GM19023 (cell line): ENCODE data around the gene YPEL2.

Source experiments
- ATAC-seq: cut with Tn5 transposase; IDR thresholded peaks from one replicate; pipeline ENCODE4 v1.9.1; 2021; ENCODE audit warnings: mild to moderate bottlenecking, moderate library complexity; ENCODE audit not compliant: unreplicated experiment

Gene YPEL2

DNA sequence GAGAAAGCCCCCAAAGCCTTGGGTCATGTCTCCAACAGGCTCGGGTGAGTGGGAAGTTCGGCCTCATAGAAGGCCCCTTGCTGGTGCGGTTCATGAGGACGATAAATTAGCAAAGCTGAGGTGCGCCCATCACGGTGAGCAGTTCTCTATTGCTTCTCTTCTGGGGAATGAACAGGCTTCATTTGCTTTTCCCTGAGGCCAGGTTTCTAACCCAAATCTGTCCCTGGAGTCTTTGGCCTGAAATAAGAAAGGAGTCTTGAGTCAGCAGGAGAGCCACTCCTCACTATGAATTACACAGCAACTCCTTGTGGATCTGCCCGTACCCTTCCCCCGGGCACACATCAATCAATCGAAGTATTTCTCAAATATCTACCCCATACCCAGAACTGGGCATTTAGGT, 94.6 kb downstream of the YPEL2 start:
- no peak for ATAC-seq

DNA sequence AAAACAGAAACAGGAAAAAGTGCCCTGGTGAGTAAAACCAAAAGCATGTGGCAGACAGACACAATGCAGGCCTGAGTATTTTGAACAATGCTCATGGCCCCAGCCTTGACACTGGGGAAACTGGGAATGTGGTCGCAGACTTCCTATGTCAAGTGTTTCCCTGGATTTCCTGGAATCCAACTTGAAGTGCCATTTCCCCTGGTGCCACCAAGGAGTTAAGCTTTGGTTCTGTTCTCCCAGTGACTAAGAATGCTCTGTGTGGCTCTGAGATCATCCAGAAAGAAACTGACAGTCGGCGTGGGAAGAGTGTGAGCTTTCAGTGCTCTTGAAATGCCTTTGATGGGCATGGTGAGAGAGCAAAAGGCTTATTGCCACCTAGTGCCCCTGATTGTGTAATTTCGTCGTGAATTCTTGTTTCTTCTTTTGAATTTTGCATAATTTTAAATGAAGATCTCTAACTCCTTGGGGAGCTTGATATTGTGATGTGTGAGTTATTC, 96.0 kb downstream of the YPEL2 start:
- no peak for ATAC-seq

DNA sequence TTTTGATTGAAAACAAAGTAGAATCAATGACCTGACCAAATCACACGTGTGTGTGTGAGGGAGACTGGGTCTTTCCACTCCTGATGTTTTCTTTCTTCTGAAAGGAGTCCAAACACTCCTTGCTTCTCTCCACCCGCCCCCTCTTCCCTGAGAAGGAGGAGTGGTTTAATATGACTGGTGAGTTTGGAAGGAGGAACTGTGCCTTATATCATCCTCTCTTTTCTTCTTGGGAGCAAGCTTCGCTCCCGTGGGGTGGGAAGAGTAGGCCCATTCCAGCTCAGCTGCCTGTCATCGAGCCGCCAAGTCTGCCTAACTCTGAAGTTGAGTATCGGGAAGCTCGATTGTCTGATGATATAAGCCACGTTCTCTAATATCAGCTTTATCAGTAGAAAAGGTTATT, 96.5 kb downstream of the YPEL2 start:
- ATAC-seq = no peak

DNA sequence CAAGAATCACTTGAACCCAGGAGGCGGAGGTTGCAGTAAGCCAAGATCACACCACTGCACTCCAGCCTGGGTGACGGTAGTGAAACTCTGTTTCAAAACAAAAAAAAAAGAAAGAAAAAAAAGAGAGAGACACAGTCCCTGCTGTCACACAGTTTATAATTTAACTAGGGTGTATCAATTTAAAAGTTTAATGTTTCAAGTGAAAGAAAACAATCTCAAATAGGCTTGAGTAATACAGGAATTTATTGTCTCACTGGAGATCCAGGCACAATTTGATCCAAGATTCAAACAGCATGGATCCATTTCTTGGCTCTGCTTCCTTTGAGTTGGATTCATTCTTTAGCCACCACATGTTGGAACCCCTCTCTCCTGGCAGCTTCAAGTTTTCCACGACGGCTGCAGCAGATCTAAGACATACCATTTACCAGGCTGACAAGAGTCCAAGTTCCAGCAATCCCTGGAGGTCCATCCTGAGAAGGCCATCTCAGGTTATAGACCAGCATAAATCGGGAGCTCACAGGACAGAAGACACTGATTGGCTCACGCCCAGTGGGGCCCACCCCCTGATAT, 97.5 kb downstream of the YPEL2 start:
- ATAC-seq = no peak

DNA sequence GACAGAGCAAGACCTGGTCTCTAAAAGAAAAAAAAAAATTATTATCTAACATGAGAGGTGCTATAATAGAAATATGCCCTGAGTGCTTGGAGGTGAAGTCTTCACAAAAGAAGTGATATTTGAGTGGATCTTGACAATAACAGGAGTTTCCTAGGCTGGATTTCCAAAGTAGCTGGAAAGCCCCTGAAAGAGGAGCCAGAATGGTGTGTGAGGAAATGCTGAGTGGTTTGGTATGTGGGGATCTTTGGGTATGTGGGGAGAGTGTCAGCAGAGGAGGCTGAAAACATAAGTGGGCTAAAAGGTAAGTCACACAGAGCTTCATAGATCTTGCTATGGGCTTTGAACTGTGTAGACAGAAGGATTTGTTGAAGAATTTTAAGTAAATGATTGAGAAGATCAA, 100.1 kb downstream of the YPEL2 start:
- ATAC-seq = no peak

DNA sequence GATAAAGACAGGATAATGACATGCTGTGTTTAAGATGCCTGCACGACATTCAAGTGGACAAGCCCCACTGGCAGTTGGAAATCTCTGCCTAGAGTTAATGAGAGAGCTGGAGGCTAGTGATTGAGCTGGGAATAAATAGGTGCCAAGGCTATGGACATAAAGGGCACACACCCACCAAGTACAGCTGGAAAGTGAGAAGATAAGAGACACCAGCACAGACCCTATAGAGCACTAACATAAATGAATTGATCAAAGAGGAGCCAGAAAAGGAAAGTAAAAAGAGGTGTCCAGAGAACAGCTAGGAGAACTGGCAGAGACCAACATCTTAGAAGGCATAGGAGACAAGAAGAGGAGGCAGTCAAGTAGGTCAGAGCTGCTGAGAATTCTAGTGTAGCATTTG, 101.2 kb downstream of the YPEL2 start:
- no peak for ATAC-seq

DNA sequence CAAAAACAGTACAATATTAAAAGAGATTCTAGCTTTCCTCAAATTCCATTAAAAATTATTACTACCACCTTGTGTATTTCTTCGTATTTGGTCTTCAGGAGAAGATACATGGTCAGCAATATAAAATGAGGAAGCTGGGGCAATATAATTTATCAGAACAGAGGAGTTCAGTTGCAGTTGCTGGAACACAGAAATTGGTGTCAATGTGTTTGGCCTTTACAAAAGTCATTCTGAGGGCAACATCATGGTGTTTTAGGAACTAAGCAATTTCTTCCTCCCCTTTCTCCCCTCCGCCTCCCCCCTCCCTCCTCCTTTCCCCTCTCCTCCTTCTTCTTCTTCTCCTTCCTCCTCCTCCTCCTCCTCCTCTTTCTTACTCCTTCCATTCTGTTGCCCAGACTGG, 102.1 kb downstream of the YPEL2 start:
- ATAC-seq = no peak

DNA sequence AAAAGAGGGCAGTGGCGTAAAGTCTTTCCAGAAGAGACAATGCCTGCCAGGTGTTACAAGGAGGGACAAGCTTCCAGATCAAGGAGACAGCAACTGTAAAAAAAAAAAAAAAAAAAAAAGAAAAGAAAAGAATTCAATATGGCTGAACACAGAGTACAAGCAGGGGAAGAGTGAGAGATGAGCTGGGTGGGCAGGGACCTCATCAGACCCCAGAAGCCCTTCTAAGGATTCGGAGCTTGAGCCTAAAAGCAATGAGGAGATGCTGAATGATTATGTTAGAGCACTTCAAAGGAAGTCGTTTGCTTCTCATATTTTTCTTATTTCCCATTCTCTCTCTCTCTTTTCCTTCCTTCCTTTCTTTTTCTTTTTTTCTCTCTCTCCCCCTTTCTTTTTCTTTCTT, 103.0 kb downstream of the YPEL2 start:
- ATAC-seq = no peak

DNA sequence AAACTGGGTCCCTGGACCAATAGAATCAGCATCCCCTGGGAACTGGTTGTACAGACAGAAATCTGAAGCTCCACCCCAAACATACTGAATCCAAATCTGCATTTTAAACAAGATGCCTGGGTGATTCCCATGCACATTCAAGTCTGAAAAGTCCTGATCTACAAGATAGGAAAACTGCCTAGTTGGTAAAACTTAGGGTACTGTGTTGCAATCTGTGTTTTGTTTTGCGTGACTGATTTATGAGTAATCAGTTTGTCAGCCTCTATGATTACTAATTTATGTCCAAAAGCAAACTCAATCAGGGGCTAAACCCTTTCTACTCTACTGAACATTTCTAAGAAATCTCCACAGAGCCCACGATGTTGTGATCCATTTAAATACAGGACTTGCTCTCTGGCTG, 103.8 kb downstream of the YPEL2 start:
- no peak for ATAC-seq

DNA sequence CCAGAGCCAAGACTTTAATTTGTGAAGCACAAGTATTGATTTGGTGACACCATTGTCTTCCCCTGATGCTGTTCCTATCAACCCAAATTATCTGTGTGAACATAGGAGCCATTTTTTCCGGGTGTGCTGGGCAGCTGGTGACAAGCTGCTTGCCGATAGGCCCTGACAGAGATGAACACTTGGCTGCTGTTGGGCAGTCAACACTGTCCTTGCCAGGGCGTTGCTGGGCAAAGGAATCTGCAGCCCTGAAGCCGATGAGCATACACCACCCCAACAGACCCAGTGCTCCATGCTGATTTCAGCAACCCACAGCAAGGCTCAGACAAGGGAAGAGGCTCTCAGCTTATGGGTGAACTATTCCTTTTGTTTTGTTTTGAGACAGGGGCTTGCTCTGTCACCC, 105.4 kb downstream of the YPEL2 start:
- no peak for ATAC-seq

DNA sequence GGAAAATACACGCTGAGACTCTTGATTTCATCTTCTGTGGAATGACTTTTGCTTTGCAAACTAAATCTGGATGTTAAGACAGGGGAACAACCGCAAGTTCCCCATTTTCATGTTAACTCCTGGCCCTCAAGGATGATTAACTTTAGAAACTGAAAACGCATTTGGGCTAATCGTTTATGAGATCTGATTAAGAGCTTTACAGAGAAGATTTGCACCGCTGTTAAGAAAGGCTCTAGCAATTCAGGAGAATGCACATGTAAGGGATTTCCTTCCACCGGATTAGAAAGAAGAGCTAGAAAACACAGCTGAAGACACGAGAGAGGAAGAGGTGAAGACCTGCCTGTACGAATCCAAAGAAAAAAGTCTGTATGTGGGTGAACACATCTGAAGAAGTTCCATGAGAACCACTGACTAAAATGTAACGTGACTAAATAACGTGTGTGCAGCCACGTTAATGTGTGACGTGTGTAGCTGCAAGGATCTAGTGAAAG, 106.4 kb downstream of the YPEL2 start:
- no peak for ATAC-seq

DNA sequence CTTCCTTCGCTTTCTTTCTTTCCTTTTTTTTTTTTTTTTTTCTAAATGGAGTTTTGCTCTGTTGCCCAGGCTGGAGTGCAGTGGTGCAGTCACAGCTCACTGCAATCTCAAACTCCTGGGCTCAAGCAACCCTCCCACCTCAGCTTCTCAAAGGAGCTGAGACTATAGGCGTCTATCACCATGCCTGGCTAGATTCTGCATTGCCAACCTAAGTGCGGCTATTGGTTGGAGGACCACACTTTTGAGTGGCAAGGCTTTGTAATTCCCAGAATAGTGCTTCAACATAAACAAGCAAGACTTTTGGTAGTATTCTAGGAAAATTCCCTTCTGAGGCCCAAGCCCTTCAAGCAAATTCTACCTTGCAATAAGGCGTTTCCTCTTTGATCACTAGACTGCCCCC, 107.8 kb downstream of the YPEL2 start:
- no peak for ATAC-seq

DNA sequence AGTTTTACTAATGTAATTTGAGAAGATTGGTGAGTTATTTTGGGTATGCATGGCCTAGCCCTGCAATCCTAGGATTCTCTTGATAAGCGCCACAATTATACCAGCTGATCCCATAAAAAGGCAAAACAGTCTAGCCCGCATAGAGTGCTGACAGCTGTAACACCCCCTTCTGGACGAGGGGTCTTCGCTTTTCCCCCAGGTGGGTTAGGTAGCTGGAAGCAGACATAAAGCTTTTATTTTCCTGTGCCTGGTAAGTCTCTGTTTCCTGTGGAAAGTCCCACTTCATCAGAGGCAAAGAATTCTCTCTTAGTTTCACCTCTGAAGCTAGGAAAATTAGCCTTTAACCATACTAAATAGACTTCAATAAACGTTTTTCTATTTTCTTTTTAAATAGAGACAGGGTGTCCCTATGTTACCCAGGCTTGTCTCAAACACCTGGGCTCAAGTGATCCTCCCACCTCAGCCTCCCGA, 108.3 kb downstream of the YPEL2 start:
- no peak for ATAC-seq

DNA sequence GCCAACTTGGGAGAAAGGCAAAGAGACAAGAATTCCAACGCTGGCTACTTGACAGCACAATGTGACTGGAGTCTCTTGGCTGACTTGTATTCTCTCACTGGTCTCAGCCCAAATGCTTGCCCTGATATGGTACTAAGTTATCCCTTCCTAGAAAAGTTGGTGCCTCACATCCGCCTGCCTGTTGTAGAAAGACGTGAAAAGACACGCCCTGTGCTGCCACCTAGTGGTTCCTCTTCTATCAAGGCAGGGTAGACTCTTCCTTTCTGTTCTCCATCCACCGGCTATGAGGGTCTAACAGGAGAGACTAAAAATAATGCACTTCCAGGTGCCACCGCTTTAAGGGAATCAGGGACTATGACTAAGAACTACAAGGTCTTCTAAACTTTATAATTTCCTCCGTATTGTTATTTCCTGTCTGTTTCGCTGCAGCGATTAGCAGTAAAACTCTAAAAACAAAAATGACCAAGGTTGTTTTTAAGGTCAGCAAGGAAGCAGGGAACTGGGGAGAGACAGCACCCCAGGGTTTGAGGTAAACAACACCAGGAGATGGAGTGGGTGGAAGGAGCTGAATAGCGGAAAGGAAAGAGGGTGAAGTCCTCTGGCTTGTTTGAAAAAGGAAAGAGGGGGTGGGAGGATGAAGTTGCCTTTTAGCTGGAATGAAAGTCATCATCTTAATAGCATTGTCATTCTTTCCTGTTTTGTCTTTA, 109.5 kb downstream of the YPEL2 start:
- no peak for ATAC-seq

DNA sequence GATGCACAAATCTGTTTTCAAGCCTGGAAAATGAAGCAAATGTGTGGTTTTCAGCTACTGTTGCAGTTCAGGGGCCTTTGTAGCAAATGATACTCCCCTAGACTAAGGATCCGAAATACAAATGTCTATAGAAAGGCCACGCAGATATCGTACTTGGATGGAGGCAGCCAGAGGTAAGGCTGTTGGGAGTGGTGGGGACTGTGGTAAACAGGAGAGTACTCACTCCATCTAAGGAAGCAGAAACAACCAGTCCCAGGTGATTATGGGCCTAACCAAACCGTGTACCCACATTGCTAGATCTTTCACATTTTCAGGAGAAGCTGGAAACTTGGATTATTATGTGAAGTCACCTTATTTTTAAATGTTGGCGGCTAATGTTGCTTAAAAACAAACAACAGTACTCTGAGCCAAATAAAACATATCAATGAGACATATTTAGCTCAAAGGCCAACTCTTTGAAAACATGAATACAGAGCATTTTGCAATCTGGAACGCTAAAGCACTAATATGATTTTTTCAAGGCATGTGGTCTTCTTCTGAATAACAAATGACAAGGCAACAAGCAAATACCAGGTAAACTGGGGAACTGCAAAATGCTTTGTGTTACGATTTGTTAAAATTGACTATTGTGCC, 110.1 kb downstream of the YPEL2 start:
- no peak for ATAC-seq

DNA sequence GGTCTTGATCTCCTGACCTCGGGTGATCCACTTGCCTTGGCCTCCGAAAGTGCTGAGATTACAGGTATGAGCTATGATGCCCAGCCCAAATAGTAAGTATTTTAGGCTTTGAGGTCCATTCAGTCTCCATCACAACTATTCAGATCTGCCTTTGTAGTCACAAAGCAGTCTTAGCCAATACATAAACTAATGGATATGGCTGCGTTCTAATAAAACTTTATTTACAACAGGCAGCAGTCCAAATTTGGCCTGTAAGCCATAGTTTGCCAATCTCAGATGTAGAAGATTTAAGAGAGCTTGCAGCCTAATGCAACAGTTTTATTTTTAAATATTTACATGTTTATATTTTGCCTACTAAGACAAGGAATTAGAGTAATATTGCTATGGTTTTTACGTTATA, 111.7 kb downstream of the YPEL2 start:
- no peak for ATAC-seq
